Peyer's patch (tissue), 4 donors: ENCODE results near the gene KLK2.

Experiments
- CTCF ChIP-seq, 6 experiments: fragments of 450-650 bp in 4 of 6; fragments of 200-600 bp in 2 of 6; sonication (generic) in 1 of 6; IDR thresholded peaks; one replicate each; pipeline ENCODE4 v1.5.1; 2017 to 2019; ENCODE audit warnings: antibody characterized with exemption in 6 of 6, mild to moderate bottlenecking in 3 of 6, moderate library complexity in 1 of 6
- POLR2A ChIP-seq, 2 donors: fragments of 450-650 bp; IDR thresholded peaks; one replicate each; pipeline ENCODE4 v1.5.1; 2017; ENCODE audit warnings: antibody characterized with exemption in 2 of 2, mild to moderate bottlenecking in 2 of 2, moderate library complexity in 2 of 2

- TF ChIP-seq CTCF (IDR thresholded peaks at IDR 0.05) (no peak), POLR2A (IDR thresholded peaks at IDR 0.05) (no peak)
Observed at GRCh38 chr19:50873056-50873455, at the start of gene KLK2.
